HL-60/S4 treated with retinoic acid at 250 ng/mL for 4 days and 3 days (cell line): ENCODE measurements around the gene GLMP.

Experiments
- in situ Hi-C: fragments of 300-500 bp; cut with MboI; formaldehyde crosslinking; loops from 2 replicates; pipeline ENCODE4 v1.7.0; 2022; ENCODE audit warnings: low sequenced_read_pairs

The GLMP gene

DNA sequence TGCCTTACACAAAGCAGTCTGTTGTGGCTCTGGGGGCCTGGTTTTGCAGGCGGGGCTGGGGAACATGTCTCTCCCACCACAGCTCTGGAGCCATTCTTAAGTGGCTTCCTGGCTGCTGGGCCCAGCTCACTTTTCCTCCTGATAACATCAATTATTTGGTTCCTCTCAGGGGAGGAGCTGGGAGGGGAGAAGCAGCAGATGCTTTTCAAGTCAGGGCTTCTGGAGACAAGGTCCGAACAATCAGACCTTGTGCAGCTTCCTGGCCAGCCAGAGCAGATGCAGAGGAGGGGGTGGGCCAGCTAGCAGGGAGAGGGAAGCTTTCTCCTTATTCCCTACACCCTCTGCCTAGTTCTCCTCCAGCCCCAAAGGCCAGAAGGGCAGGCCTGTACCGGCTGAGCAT, 44.0 kb downstream of the GLMP start:
- in situ Hi-C loops, result no loop called here

DNA sequence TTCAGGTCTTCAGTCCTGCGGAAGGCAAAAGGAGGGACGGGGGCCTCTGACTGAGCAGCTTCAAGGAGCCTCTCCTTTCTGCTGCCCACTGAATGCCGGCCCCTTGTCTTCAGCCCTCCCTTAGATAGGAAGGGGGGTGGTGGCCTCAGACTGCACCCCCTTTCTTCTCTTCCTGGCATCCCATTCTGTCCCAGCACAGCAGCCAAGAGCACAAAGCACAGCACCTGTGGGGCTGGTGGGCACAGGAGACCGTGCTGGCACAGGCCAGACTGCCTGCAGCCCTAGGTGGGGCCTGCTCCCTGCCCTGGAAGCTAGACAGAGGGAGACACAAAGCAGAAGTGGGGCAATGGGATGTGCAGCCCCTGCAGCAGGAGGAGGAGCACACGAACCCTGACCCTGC, 45.9 kb downstream of the GLMP start:
- in situ Hi-C loops, result no loop called here

DNA sequence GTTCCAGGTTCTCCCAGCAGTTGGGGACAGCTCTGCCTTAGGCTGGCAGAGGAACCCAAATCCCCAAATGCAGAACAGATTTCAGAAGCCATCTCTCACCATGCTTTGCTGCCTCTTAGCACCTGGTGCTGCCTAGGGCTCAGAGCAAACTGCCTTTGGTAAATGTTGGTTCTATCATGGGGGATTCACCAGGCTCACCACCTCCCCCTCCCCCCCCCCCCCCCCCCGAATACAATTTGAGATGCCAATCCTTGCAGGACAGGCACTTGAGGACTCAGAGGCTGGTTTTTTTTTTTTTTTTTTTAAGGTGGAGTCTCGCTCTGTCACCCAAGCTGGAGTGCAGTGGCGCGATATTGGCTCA, 47.2 kb downstream of the GLMP start:
- in situ Hi-C loops, result no loop called here

DNA sequence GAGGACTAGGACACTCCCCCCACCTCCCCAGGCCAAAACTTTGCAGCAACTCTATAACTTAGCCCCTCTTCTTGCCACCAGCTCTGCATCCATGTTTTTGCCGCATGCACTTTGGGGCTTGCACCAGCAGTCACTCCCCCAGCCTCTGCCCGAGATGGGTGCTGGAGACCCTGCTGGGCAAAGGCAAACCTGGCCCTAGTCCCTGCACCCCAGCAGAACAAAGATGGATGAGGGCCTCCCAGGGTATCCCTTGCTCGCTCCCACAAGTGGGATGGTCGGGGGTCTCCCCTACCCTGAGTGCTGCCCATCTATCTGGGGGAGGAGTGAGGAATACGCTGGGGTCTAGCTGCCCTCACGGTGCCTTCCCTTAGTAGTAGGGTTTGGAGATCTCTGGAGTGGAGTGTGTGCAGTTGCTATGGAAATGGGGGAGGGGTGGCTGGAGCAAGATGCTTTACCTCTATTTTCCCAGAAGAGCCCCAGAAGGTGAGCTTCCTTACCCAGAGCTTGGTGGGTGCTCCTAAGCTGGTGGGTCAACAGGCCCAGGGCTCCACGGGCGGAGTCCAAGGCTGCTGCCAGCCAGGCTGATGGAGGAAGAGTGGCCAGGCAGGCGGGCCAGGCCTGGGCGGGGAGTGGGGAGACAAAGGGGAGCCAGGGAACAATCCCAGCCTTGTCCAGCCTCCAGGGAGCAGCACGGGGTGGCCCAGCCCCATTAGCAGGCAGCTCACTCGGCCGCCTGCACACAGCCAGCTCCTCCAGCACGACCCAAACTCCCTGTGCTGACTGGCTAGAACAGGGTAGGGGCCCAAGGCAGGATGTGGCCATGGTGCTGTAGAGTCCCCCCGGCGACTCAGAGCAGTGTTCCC, 47.8 kb downstream of the GLMP start, which contains the start of gene PAQR6:
PAQR6 (minus strand) TSS at position 597 of the 863 bp plus-strand sequence. CDS start 1,325 bp downstream, outside the sequence.
- in situ Hi-C loops, result no loop called here

DNA sequence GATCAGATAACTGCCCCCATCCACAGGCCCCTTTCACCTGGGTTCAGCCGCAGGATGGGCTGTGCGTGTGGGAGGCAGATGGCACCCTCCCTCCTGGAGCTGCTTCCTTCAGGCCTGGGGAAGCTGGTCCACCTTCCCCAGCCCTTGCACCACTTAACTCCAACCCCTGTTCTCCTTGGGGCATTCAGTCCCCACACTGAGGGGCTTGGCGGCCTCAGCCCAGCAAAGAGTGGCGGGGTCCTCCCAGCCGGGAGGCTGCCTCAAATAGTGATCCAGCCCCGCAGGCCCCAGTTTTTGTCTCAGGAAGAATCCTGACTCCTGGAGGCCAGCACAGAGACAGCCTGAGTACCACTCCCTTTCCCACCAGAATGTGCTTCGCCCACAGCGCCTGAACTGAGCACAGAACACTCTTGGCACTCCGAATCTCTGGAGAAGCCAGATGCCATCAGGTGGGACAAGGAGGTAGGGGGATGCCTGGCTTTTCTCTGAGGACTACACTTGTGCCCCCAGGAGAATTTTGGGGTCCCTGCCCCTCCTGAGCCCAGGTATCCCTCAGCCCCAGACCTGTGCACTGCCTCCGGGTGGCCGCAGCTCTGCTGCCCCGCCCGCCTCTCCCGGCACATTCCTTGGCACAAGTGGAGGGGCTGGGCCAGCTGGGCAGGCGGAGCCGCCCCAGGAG, 48.6 kb downstream of the GLMP start:
- in situ Hi-C loops, result no loop called here

DNA sequence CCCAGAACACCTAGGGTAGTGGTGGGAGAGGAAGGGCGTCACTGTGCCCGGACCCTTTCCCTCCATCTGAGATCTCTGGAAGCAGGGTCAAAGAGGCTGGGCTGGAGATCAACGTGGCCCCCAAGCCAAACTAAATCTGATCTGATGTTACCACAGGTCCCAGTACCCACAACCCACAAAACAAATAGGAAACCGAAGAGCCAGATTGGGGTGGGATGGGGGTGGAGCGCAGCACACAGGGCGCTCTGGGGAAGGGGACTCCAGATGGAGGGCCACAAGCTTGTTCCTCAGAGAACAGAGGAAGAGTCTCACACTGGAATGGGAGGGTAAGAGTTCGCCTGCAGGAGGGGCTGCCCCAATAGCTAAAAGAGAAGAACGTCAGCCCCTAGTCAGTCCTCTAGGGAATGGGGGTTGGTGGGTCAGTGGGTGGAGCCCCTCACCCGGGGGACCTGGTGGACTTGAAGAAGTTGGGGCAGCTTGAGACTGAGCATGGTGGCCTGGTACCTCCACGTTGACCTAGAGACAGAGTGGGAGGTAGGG, 49.2 kb downstream of the GLMP start:
- in situ Hi-C loops, result no loop called here

DNA sequence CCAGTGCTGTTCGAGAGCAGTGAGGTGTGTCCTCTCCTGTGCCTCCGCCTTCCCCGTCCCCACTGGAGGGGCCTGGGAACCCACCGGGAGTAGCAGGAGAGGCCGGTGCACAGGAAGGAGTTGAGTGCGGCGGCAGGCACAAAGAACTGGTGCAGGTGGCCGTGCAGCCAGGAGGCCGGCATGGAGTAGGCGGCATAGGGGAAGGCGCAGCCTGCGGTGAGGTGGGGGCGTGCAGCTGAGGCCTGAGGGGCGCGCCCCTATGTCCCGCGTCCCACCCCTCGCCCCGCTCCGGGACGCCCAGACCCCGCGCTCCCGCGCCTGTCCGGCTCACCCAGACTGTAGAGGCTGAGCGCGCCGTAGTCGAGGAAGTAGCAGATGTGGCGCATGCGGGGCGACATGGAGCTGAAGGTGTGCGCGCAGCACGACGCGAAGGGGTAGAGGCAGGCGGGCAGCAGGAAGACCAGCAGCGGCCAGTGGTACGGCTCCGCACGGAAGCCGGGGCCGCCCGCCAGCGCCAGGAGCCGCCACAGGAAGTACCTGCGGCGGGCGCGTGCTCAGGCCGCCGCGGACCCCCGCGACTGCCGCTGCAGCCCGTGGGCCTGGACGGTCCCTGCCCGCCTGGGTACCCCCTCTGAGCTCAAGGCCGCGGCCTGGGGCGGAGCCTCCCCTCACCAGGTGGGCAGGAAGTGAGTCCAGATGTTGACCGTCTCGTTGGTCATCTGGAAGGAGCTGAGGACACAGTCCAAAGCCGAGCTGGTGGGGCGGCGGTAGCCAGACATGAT, 49.8 kb downstream of the GLMP start:
- in situ Hi-C loops, result no loop called here

DNA sequence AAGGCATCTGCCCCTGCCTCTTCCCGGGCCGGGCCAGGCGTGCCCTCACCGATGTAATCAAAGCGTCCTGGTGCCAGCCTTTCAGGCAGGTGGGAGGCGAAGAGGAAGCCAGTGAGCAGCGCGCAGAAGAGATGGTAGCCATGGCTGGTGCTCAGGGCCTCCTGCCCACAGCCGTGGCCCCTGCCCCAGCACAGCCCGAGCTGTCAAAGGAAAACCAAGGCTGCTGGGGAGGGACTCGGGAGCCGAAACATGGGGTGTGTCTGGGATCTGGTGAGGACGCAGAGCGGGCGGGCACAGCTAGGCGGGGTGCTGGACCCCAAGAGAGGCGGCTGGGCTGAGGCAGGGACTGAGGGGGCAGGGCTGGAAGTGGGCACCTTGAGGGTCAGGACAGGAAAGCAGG, 50.8 kb downstream of the GLMP start:
- in situ Hi-C loops, result no loop called here

DNA sequence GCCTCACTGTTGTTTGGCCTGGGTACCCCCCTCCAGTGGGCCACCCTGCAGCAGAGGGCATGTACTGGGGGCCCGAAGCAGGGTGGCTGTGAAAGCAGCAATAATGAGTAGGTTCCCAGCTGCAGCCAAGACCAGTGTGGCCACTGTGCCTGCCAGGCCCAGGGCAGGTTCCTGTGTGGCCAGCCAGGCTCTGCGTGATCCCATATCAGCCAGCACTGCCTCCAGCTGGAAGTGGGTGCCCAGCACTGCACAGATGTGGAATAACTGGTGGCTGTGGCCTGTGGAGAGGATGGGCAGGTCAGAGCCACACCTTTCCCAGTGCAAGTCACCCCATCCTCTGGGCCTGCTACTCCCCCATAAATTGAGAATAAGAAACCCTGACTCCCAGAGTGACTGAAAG, 51.4 kb downstream of the GLMP start:
- in situ Hi-C loops, result no loop called here

DNA sequence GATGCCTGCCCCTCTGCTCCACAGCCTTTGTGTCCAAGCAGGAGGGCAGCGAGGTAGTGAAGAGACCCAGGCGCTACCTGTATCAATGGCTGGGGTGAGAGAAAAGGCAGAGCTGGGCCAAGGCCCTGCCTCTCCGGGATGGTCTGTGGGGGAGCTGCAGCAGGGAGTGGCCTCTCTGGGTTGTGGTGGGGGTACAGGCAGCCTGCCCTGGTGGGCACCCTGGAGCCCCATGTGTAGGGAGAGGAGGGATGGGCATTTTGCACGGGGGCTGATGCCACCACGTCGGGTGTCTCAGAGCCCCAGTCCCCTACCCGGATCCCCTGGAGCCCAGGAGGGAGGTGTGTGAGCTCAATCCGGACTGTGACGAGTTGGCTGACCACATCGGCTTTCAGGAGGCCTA, 52.7 kb downstream of the GLMP start:
- in situ Hi-C loops, result no loop called here
